PC-3 (cell line): ENCODE results near the gene ZNF79. TPM values are rescaled to one million over a fixed set of nuclear protein-coding genes. Genes with fewer than 3 reads are reported as not detected.
A peak's percentile ranks its signal among the peaks of the same experiment; 100 is the strongest.

Experiments used
- ATAC-seq: fragments of 200-7000 bp; cut with Tn5 transposase; 2 replicates; pipeline ENCODE4 v1.9.1; 2020; ENCODE audit warnings: mild to moderate bottlenecking, moderate library complexity
- BruUV-seq: library from RNA; stranded (reverse); fragments of 400-500 nt; replicated peaks from 2 replicates; lab custom pipeline; 2021; lab: Mats Ljungman, UMichigan
- CTCF ChIA-PET: fragments of 300-600 bp; sonication (Branson Sonifier 250); formaldehyde crosslinking; loops from one replicate; lab custom pipeline; 2022; ENCODE audit warnings: antibody characterized with exemption; lab: Charles Lee
- POLR2A ChIA-PET: fragments of 300-600 bp; sonication (Branson Sonifier 250); formaldehyde crosslinking; loops from one replicate; lab custom pipeline; 2022; ENCODE audit warnings: antibody characterized with exemption; ENCODE audit not compliant: unreplicated experiment; lab: Charles Lee
- DNase-seq: peaks from one replicate; pipeline ENCODE4 v3.0.0-alpha.2; 2015
- H2AFZ ChIP-seq: fragments of 300-600 bp; sonication (generic); 2 replicates; pipeline ENCODE4 v1.6.0; 2016; ENCODE audit warnings: antibody characterized with exemption, low read length
- H3F3A ChIP-seq: fragments of 300-600 bp; sonication (generic); one replicate; pipeline ENCODE4 v1.6.0; 2017; ENCODE audit warnings: antibody characterized with exemption, low read length, control low read depth, mild to moderate bottlenecking; ENCODE audit not compliant: unreplicated experiment
- H3K27ac ChIP-seq: fragments of 300-600 bp; sonication (generic); 2 replicates; pipeline ENCODE4 v1.5.1; 2016; ENCODE audit warnings: mild to moderate bottlenecking, low read length
- H3K27me3 ChIP-seq: fragments of 300-600 bp; sonication (generic); 2 replicates; pipeline ENCODE4 v1.6.1; 2016; ENCODE audit warnings: low read length, mixed read lengths
- H3K36me3 ChIP-seq: fragments of 300-600 bp; sonication (generic); 2 replicates; pipeline ENCODE4 v1.6.1; 2016; ENCODE audit warnings: low read depth, mixed run types, low read length, mixed read lengths
- H3K4me1 ChIP-seq: fragments of 300-600 bp; sonication (generic); 2 replicates; pipeline ENCODE4 v1.5.1; 2016; ENCODE audit warnings: low read length; ENCODE audit not compliant: insufficient read depth
- H3K4me2 ChIP-seq: fragments of 300-600 bp; sonication (generic); 2 replicates; pipeline ENCODE4 v1.6.0; 2016; ENCODE audit warnings: low read length
- H3K4me3 ChIP-seq: fragments of 300-600 bp; sonication (generic); 2 replicates; pipeline ENCODE4 v1.5.1; 2016; ENCODE audit warnings: mild to moderate bottlenecking, low read length, mixed read lengths
- H3K79me2 ChIP-seq: fragments of 300-600 bp; sonication (generic); 2 replicates; pipeline ENCODE4 v1.6.1; 2017; ENCODE audit warnings: low read length, mixed read lengths
- H3K9ac ChIP-seq: fragments of 300-600 bp; sonication (generic); 2 replicates; pipeline ENCODE4 v1.6.0; 2016; ENCODE audit warnings: mild to moderate bottlenecking, low read length
- H3K9me2 ChIP-seq: fragments of 300-600 bp; sonication (generic); replicated peaks from 2 replicates; pipeline ENCODE4 v1.6.1; 2016; ENCODE audit warnings: mixed run types, low read length, mixed read lengths
- H3K9me3 ChIP-seq: fragments of 300-600 bp; sonication (generic); 2 replicates; pipeline ENCODE4 v1.6.1; 2016; ENCODE audit warnings: low read length, mixed read lengths
- H4K20me1 ChIP-seq: fragments of 300-600 bp; sonication (generic); 2 replicates; pipeline ENCODE4 v1.6.1; 2016; ENCODE audit warnings: low read length, mixed read lengths
- CTCF ChIP-seq: fragments of 300-600 bp; sonication (generic); conservative IDR thresholded peaks from 2 replicates; pipeline ENCODE4 v1.5.1; 2017; ENCODE audit warnings: antibody characterized with exemption, low read depth, mild to moderate bottlenecking, low read length
- EZH2 ChIP-seq: fragments of 300-600 bp; sonication (generic); IDR thresholded peaks from one replicate; pipeline ENCODE4 v1.6.1; 2017; ENCODE audit warnings: antibody characterized with exemption, mild to moderate bottlenecking, low read length; ENCODE audit not compliant: unreplicated experiment
- EZH2phosphoT487 ChIP-seq: fragments of 300-600 bp; sonication (generic); IDR thresholded peaks from 2 replicates; pipeline ENCODE4 v1.6.1; 2018; ENCODE audit warnings: mild to moderate bottlenecking, antibody characterized with exemption, low read length, borderline replicate concordance
- intact Hi-C: fragments of 100-400 bp; cut with micrococcal nuclease; formaldehyde crosslinking; loops from 2 replicates; pipeline ENCODE4 v1.9.0; 2023
- total RNA-seq: library from RNA; depleted of rRNA; stranded (reverse); fragments of >200 nt; gene quantifications from 2 replicates; pipeline ENCODE4 v1.2.3, GENCODE V29; 2014

Gene ZNF79
- total RNA-seq, 1 experiment from 2014 or later, result 4.9 TPM

GRCh38 chr9:127405344-127406125 lies 18.6 kb upstream of the ZNF79 start:
- Histone ChIP-seq H3F3A (no peaks in the 10 kb centered on the region), H3K9me2 (no peaks in the 10 kb centered on the region), H3K79me2 (no peaks in the 10 kb centered on the region), H3K9ac (no peak overlapping the region), H3K9me3 (no peaks in the 10 kb centered on the region), H3K27ac (no peak overlapping the region), H3K4me2 (no peak overlapping the region), H3K27me3 (no peaks in the 10 kb centered on the region), H3K4me3 (no peak overlapping the region), H2AFZ (no peak overlapping the region), H3K36me3 (no peaks in the 10 kb centered on the region; the same call in 1 of the 2 replicates), H3K4me1 (no peaks in the 10 kb centered on the region), H4K20me1 (no peaks in the 10 kb centered on the region)
- ChIA-PET POLR2A (no interaction called here), CTCF (no interaction called here)
- DNase-seq, result no peak
- no TSS peak for BruUV-seq
- no peak for ATAC-seq
- intact Hi-C loops, result no loop called here
- no peak for TF ChIP-seq EZH2

GRCh38 chr9:127406799-127407491 lies 17.2 kb upstream of the ZNF79 start:
- Histone ChIP-seq H4K20me1 (no peaks in the 10 kb centered on the region), H3F3A (no peaks in the 10 kb centered on the region), H3K9me2 (no peaks in the 10 kb centered on the region), H3K9ac (no peak overlapping the region), H3K79me2 (no peaks in the 10 kb centered on the region), H3K4me3 (no peak overlapping the region), H3K9me3 (no peaks in the 10 kb centered on the region), H3K27me3 (no peaks in the 10 kb centered on the region), H3K4me2 (no peak overlapping the region), H3K36me3 (no peaks in the 10 kb centered on the region; the same call in 1 of the 2 replicates), H3K4me1 (no peaks in the 10 kb centered on the region), H3K27ac (no peak overlapping the region), H2AFZ (no peak overlapping the region)
- no peak for DNase-seq
- TF ChIP-seq EZH2, result no peak
- TF ChIP-seq CTCF, result no peak
- TF ChIP-seq EZH2phosphoT487, result no peak
- no TSS peak for BruUV-seq
- ChIA-PET CTCF (no interaction called here), POLR2A (no interaction called here)
- peak; percentile 33 for ATAC-seq
- intact Hi-C loops, result no loop called here

GRCh38 chr9:127407492-127407843 lies 16.7 kb upstream of the ZNF79 start:
- intact Hi-C loops, result no loop called here
- ATAC-seq (peak; percentile 49; the same call in 1 of the 2 replicates), DNase-seq (no peak)
- BruUV-seq, result TSS peak; percentile 15
- Histone ChIP-seq H3K4me2 (no peak overlapping the region), H3K9me3 (no peaks in the 10 kb centered on the region), H3K9ac (no peak overlapping the region), H3K4me3 (no peak overlapping the region), H4K20me1 (no peaks in the 10 kb centered on the region), H3K9me2 (no peaks in the 10 kb centered on the region), H3K4me1 (no peaks in the 10 kb centered on the region), H2AFZ (no peak overlapping the region), H3K27me3 (no peaks in the 10 kb centered on the region), H3K36me3 (no peaks in the 10 kb centered on the region; the same call in 1 of the 2 replicates), H3F3A (no peaks in the 10 kb centered on the region), H3K79me2 (no peaks in the 10 kb centered on the region), H3K27ac (no peak overlapping the region)
- ChIA-PET POLR2A (no interaction called here), CTCF (interaction anchor here (0.7 kb wide), 1 partner anchor 48 kb away, joined by 5 read pairs; no protein-coding TSS in a partner anchor)
- TF ChIP-seq EZH2phosphoT487, result no peak
- no peak for TF ChIP-seq EZH2
- TF ChIP-seq CTCF, result no peak
